GM15510 (cell line): ENCODE data around the gene SFTA2.

Source experiments
- POLR2A ChIP-seq: IDR thresholded peaks from 3 replicates; pipeline ENCODE4 v1.6.1; 2011; ENCODE audit warnings: borderline replicate concordance; ENCODE audit not compliant: insufficient read length; ENCODE audit errors: extremely low read depth

Gene SFTA2

GRCh38 chr6:30931969-30932645 is at the start of gene SFTA2:
Gene SFTA2 (minus strand): TSS chr6:30932170. CDS start chr6:30932096, 74 bp downstream.
- no peak for TF ChIP-seq POLR2A

GRCh38 chr6:30979690-30980089 is 47.7 kb upstream of the SFTA2 start:
- no peak for TF ChIP-seq POLR2A

GRCh38 chr6:30979141-30979540 is 47.2 kb upstream of the SFTA2 start:
- no peak for TF ChIP-seq POLR2A

DNA sequence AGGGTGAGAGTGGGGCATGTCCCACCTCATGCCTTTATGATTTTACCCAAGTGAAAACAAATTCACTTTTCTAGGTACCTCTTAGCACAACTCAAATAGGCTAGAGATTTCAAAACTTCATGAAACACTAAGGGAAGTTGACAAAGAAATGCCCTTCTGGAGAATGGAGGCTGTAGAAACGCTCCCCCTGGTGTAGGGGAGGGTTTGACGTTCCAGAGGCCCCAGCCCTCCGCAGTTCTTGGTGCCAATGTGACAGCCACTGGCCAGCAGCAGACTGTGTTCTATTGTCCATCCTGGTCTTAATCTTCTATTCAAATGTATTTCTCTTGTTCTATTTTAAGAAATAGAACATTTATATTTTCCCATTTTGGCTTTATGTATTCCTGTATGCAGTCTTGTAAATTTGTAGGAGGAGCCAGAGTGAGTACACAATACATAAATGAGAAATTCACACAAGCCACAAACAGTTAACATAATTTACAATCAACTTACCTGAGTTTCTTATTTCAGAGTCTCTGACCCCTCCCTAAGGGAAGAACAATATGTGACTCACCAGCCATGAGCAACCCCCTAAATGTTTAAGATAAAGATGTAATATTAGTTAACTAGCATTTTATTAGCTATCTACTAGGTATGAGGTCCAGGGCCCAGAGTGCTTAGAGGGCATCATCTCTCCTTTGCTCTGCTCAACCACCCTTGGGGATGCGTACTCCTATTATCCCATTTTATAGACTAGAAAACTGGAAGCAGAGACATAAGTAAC is 42.7 kb upstream of the SFTA2 start:
- TF ChIP-seq POLR2A = no peak

GRCh38 chr6:30972816-30973215 is 40.8 kb upstream of the SFTA2 start:
- no peak for TF ChIP-seq POLR2A

- no peak for TF ChIP-seq POLR2A
These were observed 39.0 kb upstream of the SFTA2 start for GRCh38 chr6:30970946-30971345.

GRCh38 chr6:30966154-30966553 is 34.2 kb upstream of the SFTA2 start:
- no peak for TF ChIP-seq POLR2A

DNA sequence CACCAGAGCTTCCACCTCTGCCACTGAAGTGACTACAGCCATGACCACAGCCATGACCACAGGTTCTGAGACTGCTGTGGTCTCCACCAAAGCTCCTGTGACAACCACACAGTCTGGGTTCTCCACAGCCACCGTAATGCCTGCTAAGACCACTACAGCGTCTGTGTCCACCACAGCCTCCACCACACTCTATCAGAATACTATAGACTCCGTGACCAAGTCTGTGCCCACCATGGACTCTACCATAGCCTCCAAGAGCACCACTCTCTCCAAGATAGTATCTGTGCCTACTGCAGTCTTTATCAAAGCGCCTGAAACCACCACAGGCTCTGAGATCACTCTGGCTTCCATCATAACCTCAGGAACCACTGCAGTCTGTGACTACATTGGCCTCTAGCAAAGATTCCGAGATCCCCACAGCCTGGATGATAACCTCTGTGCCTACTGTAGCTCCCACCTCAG is 33.2 kb upstream of the SFTA2 start:
- TF ChIP-seq POLR2A = no peak

DNA sequence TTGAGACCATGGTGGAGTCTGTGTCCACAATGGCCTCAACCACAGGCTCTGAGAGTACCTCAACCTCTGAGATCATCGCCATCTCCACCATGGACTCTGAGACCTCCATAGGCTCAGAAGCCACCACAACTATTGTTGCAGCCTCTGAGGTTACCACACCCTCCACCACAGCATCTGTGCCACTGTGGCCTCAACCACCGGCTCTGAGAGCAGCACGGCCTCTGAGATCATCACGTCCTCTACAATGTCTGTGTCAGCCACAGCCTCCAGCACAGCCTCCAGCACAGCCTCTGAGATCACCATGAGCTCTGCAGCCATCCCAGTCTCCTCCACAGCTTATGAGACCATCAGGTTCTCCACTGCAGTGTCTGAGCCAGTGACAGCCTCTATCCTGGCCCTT is 32.1 kb upstream of the SFTA2 start:
- TF ChIP-seq POLR2A = no peak

DNA sequence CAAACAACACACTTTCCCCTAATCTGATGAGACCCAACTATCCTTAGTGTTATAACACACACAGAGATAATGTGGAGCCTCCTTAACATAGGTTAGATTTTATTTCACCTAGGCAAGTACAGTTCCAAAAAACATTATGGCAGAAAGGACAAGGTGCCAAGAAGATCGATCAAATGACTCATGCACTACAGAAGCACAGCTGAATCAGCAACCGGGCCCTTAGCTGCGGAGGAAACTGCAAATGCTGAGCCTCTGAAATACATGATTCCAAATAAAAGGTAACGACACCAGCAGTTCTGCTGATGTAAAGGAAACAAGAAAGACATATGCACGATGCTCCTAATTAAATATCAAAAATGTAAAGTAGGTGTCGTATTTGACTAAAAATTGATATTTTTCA is 31.7 kb upstream of the SFTA2 start:
- no peak for TF ChIP-seq POLR2A

GRCh38 chr6:30962716-30963115 is 30.7 kb upstream of the SFTA2 start:
- no peak for TF ChIP-seq POLR2A

- TF ChIP-seq POLR2A = no peak
These were observed 29.1 kb upstream of the SFTA2 start for GRCh38 chr6:30960907-30961673.

DNA sequence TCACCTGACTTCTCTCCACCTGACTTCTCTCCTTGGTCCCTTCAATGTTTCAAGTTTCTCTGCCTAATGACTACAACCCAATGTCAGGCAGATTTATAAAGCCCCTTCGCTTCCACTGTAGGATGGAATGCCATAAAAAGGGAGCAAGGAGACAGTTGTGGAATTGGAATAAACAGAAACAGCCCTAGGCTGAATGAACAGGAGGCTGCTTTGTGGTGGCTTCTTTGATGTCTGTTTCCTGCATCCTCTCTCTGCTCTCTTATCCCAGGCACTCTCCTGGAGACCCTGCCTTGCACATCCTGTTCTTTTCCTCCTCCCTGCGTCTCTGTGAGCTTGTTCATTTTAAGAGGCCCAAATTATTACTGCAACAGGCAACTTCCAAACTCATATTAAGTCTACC is 25.7 kb upstream of the SFTA2 start:
- TF ChIP-seq POLR2A = no peak

GRCh38 chr6:30955367-30956042 is 23.5 kb upstream of the SFTA2 start:
- peak; percentile 70 for TF ChIP-seq POLR2A

GRCh38 chr6:30954631-30955366 is 22.8 kb upstream of the SFTA2 start:
- no peak for TF ChIP-seq POLR2A

- TF ChIP-seq POLR2A = no peak
These were observed 20.0 kb upstream of the SFTA2 start for GRCh38 chr6:30951907-30952469.
